ENCODE results near the gene SNX22. TPM values are rescaled to one million over a fixed set of nuclear protein-coding genes. Genes with fewer than 3 reads are reported as not detected.
A peak's percentile ranks its signal among the peaks of the same experiment; 100 is the strongest.

The SNX22 gene
- polyA plus RNA-seq, 1 donor, result 2.7 TPM

DNA sequence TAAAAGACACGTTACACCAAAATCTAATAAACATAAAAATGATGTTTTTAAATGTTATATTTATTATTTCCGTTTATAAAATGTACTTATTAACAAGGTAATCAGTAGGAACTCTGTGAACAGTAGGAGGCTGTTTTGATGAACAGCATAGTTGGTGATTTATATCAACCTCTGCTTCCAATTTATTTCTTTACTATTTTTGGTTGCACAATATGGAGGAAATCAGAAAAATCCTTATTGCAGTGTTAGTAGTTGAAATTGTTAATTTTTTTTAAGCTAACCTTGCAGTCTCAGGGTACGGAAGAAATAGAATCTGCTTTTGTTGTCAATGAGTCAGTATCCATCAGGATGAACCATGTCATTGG lies 5.0 kb upstream of the SNX22 start:
- WGBS (ENCODE audit: insufficient coverage, low lambda C conversion rate), result 94% methylated on average over 3 of the region's 3 CpGs
- no peak for DNase-seq
- H3K27ac ChIP-seq (ENCODE audit: low read length), result no peak overlapping the region
- no peaks in the 10 kb centered on the region for H3K9me3 ChIP-seq (ENCODE audit: control insufficient read depth, low read depth, low read length)
- peaks cover 2% of the 10 kb centered on the region for H3K4me1 ChIP-seq (ENCODE audit: control insufficient read depth, insufficient read depth, low read length)
- peaks cover 36% of the 10 kb centered on the region for H3K36me3 ChIP-seq (ENCODE audit: control insufficient read depth, insufficient read depth, low read length)
- peaks cover 5% of the 10 kb centered on the region for H3K27me3 ChIP-seq (ENCODE audit: control insufficient read depth, insufficient read depth, low read length)
- no peak overlapping the region for H3K4me3 ChIP-seq (ENCODE audit: low read length)

DNA sequence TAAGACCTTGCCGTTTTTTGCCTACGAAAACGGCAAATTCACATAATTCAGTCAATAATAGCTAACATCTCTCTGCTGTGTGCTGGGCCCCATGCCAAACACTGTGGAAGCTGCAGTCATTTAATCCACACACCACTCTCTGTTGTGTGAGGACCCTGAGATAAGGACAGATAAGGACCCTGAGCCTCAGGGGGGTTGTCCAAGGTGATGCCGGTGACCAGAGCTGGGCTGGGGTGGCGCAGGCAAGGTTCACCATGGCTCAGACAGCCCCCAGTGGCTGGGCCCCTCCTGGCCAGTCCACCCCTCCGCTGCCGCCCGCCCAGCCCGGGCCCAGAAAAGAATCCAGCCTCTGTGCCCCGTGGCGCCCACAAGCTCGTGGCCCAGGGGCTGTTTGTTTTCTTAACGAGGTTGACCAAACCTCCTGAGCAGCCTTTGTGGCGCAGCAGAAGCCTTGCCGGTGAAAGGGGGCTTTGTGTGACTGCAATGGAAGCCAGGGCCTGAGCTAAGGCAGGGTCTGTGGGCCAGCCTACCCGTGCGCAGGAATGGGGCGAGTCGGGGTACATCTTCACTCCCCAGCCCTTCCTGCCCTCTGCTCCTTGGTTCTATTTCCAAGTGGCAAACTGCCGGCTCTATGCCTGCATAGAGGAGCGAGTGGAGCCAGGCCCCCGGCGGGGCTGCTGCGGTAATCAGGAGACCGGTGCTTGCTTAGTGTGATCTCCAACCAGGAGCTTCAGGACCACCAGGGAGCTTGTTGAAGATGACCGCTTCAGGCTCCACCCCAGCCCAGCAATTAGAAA lies 4.4 kb upstream of the SNX22 start:
- Histone ChIP-seq H3K4me3 (ENCODE audit: low read length) (no peak overlapping the region), H3K4me1 (ENCODE audit: control insufficient read depth, insufficient read depth, low read length) (peaks cover 2% of the 10 kb centered on the region), H3K9me3 (ENCODE audit: control insufficient read depth, low read depth, low read length) (no peaks in the 10 kb centered on the region), H3K36me3 (ENCODE audit: control insufficient read depth, insufficient read depth, low read length) (peaks cover 30% of the 10 kb centered on the region), H3K27me3 (ENCODE audit: control insufficient read depth, insufficient read depth, low read length) (peaks cover 11% of the 10 kb centered on the region), H3K27ac (ENCODE audit: low read length) (no peak overlapping the region)
- DNase-seq, result no peak
- WGBS (ENCODE audit: insufficient coverage, low lambda C conversion rate), result no CpG with 5 or more reads among the region's 26 CpGs

DNA sequence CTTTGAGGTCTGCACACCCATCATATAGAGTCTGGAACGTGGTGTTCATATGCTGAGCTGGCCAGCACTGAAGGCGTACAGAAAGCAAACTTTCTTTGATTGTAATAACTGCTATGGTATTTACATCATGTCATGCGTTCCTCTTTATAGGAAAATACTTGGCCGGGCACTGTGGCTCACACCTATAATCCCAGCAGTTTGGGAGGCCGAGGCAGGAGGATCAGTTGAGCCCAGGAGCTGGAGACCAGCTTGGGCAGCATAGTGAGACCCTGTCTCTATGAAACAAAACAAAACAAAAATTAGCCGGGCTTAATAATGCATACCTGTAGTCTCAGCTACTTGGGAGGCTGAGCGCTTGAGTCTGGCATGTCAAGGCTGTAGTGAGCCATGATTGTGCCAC lies 3.4 kb upstream of the SNX22 start:
- peaks cover 19% of the 10 kb centered on the region for H3K36me3 ChIP-seq (ENCODE audit: control insufficient read depth, insufficient read depth, low read length)
- no peak overlapping the region for H3K27ac ChIP-seq (ENCODE audit: low read length)
- DNase-seq, result no peak
- no CpG with 5 or more reads among the region's 7 CpGs for WGBS (ENCODE audit: insufficient coverage, low lambda C conversion rate)
- no peaks in the 10 kb centered on the region for H3K9me3 ChIP-seq (ENCODE audit: control insufficient read depth, low read depth, low read length)
- peaks cover 9% of the 10 kb centered on the region for H3K4me1 ChIP-seq (ENCODE audit: control insufficient read depth, insufficient read depth, low read length)
- H3K4me3 ChIP-seq (ENCODE audit: low read length), result no peak overlapping the region
- H3K27me3 ChIP-seq (ENCODE audit: control insufficient read depth, insufficient read depth, low read length), result peaks cover 21% of the 10 kb centered on the region

DNA sequence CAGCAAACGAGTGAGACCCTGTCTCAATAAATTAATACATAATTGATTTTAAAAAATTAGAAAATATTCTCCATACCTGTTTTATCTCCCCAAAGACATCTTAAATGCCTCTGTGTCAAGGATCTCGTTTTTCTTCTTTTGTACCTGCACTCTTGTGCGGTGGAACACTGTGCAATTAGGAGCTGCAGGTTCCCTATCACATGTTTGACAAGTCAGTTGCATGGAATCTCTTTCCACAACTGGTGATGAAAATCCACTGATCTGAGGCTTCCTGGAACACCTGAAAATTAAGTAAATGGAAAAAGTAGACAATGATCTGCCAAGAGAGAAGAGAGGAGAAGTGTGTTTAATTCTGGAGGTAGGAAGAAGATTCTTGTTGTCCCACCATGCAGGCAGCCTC lies 3.0 kb upstream of the SNX22 start:
- peaks cover 21% of the 10 kb centered on the region for H3K27me3 ChIP-seq (ENCODE audit: control insufficient read depth, insufficient read depth, low read length)
- H3K9me3 ChIP-seq (ENCODE audit: control insufficient read depth, low read depth, low read length), result no peaks in the 10 kb centered on the region
- H3K4me3 ChIP-seq (ENCODE audit: low read length), result no peak overlapping the region
- DNase-seq, result no peak
- 75% methylated on average over 1 of the region's 3 CpGs for WGBS (ENCODE audit: insufficient coverage, low lambda C conversion rate)
- peaks cover 12% of the 10 kb centered on the region for H3K4me1 ChIP-seq (ENCODE audit: control insufficient read depth, insufficient read depth, low read length)
- no peak overlapping the region for H3K27ac ChIP-seq (ENCODE audit: low read length)
- H3K36me3 ChIP-seq (ENCODE audit: control insufficient read depth, insufficient read depth, low read length), result peaks cover 15% of the 10 kb centered on the region

DNA sequence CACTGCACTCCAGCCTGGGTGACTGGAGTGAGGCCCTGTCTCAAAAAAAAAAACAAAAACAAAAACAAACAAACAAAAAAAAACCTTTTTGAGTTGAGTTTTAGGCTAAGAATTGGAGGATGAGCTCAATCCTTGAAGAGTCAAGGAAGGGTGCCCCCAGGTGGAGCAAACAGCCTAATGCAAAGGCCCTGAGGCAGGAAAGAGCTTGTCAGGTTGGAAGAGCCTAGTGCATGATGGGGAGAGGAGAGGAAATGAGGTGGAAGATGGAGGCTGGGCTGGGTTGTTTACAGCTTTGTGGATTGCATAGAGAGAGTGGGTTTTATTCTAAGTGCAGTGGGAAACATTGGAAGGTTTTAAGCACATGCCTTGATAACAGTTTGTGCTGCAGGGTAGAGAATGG lies 2.1 kb upstream of the SNX22 start:
- no peak for DNase-seq
- no peak overlapping the region for H3K27ac ChIP-seq (ENCODE audit: low read length)
- H3K36me3 ChIP-seq (ENCODE audit: control insufficient read depth, insufficient read depth, low read length), result peaks cover 15% of the 10 kb centered on the region
- H3K4me1 ChIP-seq (ENCODE audit: control insufficient read depth, insufficient read depth, low read length), result peaks cover 12% of the 10 kb centered on the region
- H3K4me3 ChIP-seq (ENCODE audit: low read length), result no peak overlapping the region
- H3K9me3 ChIP-seq (ENCODE audit: control insufficient read depth, low read depth, low read length), result no peaks in the 10 kb centered on the region
- H3K27me3 ChIP-seq (ENCODE audit: control insufficient read depth, insufficient read depth, low read length), result peaks cover 21% of the 10 kb centered on the region

DNA sequence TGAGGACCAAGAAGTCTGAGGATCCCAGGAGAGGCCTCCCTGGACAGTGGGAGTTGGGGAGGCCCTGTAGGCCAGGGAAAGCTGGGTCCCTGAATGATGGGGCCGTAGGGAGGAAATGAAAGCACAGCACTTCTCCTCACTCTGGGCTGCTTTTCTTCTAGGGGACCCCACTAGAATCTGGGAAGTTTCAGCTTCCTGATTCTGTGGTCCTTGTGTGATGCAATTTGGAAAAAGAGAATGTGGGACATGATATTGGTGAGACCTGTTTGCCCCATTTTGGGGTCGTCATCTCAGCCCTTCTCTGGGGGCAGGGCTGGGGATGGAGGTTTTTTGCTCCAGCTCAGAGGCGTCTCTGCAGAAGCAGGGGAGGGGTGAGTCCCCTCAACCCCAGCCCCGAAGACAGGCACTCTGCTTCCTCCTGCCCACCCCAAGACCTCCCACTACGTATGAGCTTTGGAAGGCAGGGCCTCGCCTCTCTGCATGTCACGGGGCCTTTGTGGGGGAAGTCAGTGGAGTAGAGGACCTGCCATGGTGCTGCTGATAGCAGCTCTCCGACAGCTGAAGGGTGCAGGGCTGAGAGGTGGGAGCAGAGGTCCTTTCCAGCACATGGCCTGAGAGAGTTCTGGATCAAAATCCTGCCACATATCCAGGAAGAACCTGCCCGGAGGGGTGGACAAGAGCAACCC lies 1.5 kb upstream of the SNX22 start:
- H3K36me3 ChIP-seq (ENCODE audit: control insufficient read depth, insufficient read depth, low read length), result peaks cover 11% of the 10 kb centered on the region
- H3K4me3 ChIP-seq (ENCODE audit: low read length), result no peak overlapping the region
- peaks cover 12% of the 10 kb centered on the region for H3K4me1 ChIP-seq (ENCODE audit: control insufficient read depth, insufficient read depth, low read length)
- DNase-seq, result no peak
- no CpG with 5 or more reads among the region's 9 CpGs for WGBS (ENCODE audit: insufficient coverage, low lambda C conversion rate)
- H3K27me3 ChIP-seq (ENCODE audit: control insufficient read depth, insufficient read depth, low read length), result peaks cover 21% of the 10 kb centered on the region
- H3K9me3 ChIP-seq (ENCODE audit: control insufficient read depth, low read depth, low read length), result no peaks in the 10 kb centered on the region
- no peak overlapping the region for H3K27ac ChIP-seq (ENCODE audit: low read length)

DNA sequence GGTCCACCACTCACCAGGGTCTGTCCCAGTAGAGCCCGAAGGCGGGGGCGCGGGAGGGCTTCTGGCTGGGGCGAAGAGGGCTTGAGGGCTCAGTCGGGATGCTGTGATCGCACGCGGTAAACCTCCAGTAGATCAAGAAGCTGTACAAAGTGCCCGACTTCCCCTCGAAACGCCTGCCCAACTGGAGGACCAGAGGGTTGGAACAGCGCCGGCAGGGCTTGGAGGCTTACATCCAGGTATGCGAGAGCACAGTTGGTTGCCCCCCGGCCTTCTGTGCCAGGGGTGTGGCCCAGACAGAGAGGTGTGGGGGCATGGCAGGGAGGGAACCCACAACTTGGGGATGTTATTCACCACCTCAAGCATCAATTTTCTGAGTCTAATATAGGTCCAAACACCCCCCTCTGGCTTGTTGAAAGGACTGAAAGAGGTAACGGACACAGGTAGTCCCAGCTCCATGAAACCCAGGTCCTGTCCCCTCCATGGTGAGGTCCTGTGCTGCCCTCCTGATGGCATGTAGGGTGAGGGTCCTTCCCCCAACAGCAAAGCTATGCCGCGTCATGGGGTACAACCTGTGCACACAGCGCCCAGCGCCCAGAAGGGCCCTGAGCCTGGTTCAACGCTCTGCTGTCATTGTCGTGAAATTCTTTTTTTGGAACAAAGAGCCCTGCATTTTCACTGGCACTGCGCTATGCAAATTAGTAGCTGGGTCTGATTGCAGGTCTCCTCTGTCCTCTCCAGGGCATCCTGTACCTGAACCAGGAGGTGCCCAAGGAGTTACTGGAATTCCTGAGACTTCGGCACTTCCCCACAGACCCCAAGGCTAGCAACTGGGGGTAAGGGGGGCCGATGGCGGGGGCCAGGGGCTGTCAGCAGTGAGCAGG lies 1.2 kb downstream of the SNX22 start:
- Histone ChIP-seq H3K4me3 (ENCODE audit: low read length) (peak overlapping the region; percentile 44), H3K9me3 (ENCODE audit: control insufficient read depth, low read depth, low read length) (peaks cover 3% of the 10 kb centered on the region), H3K36me3 (ENCODE audit: control insufficient read depth, insufficient read depth, low read length) (peaks cover 33% of the 10 kb centered on the region), H3K4me1 (ENCODE audit: control insufficient read depth, insufficient read depth, low read length) (peaks cover 10% of the 10 kb centered on the region), H3K27me3 (ENCODE audit: control insufficient read depth, insufficient read depth, low read length) (peaks cover 21% of the 10 kb centered on the region), H3K27ac (ENCODE audit: low read length) (no peak overlapping the region)
- WGBS (ENCODE audit: insufficient coverage, low lambda C conversion rate), result no CpG with 5 or more reads among the region's 27 CpGs
- DNase-seq, result peak in 1 of 2 donors; percentile 26

DNA sequence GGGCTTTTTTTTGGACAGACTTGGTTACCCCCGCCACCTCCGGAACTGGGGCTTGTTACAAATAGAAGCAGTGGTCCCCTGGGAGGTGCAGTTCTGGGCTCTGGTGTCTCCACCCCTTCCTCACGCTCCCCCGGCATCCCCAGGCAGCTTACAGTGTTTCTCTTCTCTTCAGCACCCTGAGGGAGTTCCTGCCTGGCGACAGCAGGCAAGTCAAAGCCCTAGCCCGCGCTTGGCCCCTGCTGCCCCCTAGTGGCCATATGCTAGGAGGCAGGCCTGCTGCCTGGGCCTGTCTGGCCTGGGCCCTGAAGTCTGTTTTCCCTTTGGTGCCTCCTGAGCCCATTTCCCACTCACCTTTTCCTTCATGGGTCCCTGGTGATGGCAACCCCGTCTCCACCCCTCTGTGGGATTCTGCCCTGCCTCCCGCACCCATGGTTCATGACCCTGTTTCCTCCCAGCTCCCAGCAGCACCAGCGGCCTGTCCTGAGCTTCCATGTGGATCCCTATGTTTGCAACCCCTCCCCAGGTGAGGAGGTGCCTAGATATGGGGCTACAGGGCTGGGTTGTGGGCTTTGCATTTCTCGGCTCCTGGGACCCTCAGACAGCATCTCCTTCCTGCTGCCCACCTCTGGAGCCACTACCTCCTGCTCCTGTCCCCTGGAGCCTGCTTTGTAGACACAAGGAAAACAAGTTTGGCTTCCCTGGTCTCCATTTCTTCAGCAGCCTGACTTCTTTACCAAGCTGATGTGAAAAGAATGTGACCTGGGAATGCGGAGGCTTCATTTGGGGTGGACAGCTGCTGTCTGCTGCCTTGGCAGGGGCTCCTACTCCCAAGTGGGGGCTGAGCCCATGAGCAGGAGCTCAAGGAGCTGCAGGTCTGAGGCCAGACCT lies 2.2 kb downstream of the SNX22 start:
- peaks cover 21% of the 10 kb centered on the region for H3K27me3 ChIP-seq (ENCODE audit: control insufficient read depth, insufficient read depth, low read length)
- no CpG with 5 or more reads among the region's 12 CpGs for WGBS (ENCODE audit: insufficient coverage, low lambda C conversion rate)
- DNase-seq, result peak; percentile 81 to 83
- peaks cover 10% of the 10 kb centered on the region for H3K4me1 ChIP-seq (ENCODE audit: control insufficient read depth, insufficient read depth, low read length)
- peaks cover 43% of the 10 kb centered on the region for H3K36me3 ChIP-seq (ENCODE audit: control insufficient read depth, insufficient read depth, low read length)
- no peak overlapping the region for H3K27ac ChIP-seq (ENCODE audit: low read length)
- no peak overlapping the region for H3K4me3 ChIP-seq (ENCODE audit: low read length)
- H3K9me3 ChIP-seq (ENCODE audit: control insufficient read depth, low read depth, low read length), result peaks cover 3% of the 10 kb centered on the region

DNA sequence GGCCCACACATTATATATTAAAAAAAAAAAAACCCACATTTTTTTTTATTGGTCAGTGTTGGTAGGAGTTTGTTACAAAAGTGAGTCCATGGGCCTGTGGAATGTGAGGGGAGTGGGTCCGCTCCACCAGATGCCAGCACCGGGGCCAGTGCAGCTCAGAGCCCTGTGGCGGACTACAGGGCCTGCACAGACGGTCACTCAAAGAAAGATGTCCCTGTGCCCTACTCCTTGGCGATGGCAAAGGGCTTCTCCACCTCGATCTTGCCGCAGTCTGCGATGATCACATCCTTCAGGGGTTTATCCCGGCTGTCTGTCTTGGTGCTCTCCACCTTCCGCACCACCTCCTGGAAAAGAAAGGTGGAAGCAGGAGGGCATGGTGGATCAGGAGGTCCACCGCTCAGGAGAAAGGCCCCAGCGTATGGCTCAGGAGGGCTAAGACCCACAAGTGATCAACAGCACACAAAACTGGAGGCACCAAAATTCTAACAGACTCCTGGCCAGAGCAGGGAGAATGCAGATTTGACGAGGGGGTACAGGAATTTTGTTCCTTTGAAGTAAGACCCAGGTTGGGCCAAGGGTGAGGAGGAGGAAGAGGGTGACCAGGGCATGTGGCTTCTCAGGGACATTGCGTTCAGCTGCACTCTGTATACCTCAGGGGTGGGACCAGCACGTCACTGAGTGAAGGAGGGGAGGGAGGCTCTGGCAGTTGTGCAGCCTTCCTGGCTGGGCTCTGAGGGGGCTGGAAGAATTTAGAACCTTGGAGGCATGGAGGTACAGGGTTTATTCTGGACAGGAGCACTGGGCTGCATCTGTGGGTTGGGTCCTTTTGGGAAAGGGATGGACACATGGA lies 4.5 kb downstream of the SNX22 start:
- WGBS (ENCODE audit: insufficient coverage, low lambda C conversion rate), result 100% methylated on average over 1 of the region's 15 CpGs
- Histone ChIP-seq H3K9me3 (ENCODE audit: control insufficient read depth, low read depth, low read length) (peaks cover 3% of the 10 kb centered on the region), H3K27ac (ENCODE audit: low read length) (no peak overlapping the region), H3K36me3 (ENCODE audit: control insufficient read depth, insufficient read depth, low read length) (peaks cover 65% of the 10 kb centered on the region), H3K4me3 (ENCODE audit: low read length) (no peak overlapping the region), H3K4me1 (ENCODE audit: control insufficient read depth, insufficient read depth, low read length) (peaks cover 10% of the 10 kb centered on the region), H3K27me3 (ENCODE audit: control insufficient read depth, insufficient read depth, low read length) (peaks cover 19% of the 10 kb centered on the region)
- DNase-seq, result no peak
